Hepatocyte (in vitro differentiated cells): ENCODE results near the gene RABGGTA. TPM values are rescaled to one million over a fixed set of nuclear protein-coding genes. Genes with fewer than 3 reads are reported as not detected.

Experiments used
- DNase-seq: peaks from one replicate; pipeline ENCODE4 v3.0.0-alpha.2; 2016; ENCODE audit warnings: low spot score
- H2AFZ ChIP-seq: fragments of 200-600 bp; sonication (generic); 2 replicates; pipeline ENCODE4 v1.6.0; 2016; ENCODE audit warnings: antibody characterized with exemption, mild to moderate bottlenecking
- H3K27ac ChIP-seq: fragments of 200-600 bp; sonication (generic); 2 replicates; pipeline ENCODE4 v1.5.1; 2016; ENCODE audit warnings: mild to moderate bottlenecking
- H3K27me3 ChIP-seq: fragments of 200-600 bp; sonication (generic); 2 replicates; pipeline ENCODE4 v1.6.1; 2016
- H3K36me3 ChIP-seq: fragments of 200-600 bp; sonication (generic); replicated peaks from 2 replicates; pipeline ENCODE4 v1.5.1; 2016; ENCODE audit warnings: low read depth; ENCODE audit not compliant: insufficient read depth
- H3K4me1 ChIP-seq: fragments of 200-600 bp; sonication (generic); 2 replicates; pipeline ENCODE4 v1.5.1; 2016; ENCODE audit warnings: mild to moderate bottlenecking, moderate library complexity; ENCODE audit not compliant: insufficient read depth
- H3K4me2 ChIP-seq: fragments of 200-600 bp; sonication (generic); 2 replicates; pipeline ENCODE4 v1.6.0; 2016
- H3K4me3 ChIP-seq: fragments of 200-600 bp; sonication (generic); 2 replicates; pipeline ENCODE4 v1.5.1; 2016; ENCODE audit warnings: mild to moderate bottlenecking
- H3K79me2 ChIP-seq: fragments of 200-600 bp; sonication (generic); 2 replicates; pipeline ENCODE4 v1.6.0; 2017; ENCODE audit warnings: mild to moderate bottlenecking
- H3K9me2 ChIP-seq: fragments of 200-600 bp; sonication (generic); replicated peaks from 2 replicates; pipeline ENCODE4 v1.6.0; 2017; ENCODE audit warnings: mild to moderate bottlenecking; ENCODE audit not compliant: insufficient read depth
- H3K9me3 ChIP-seq: fragments of 200-600 bp; sonication (generic); 2 replicates; pipeline ENCODE4 v1.5.1; 2016; ENCODE audit warnings: low read depth, mild to moderate bottlenecking
- H4K20me1 ChIP-seq: fragments of 200-600 bp; sonication (generic); 2 replicates; pipeline ENCODE4 v1.6.0; 2016; ENCODE audit warnings: mild to moderate bottlenecking; ENCODE audit not compliant: insufficient read depth, poor library complexity, severe bottlenecking
- CTCF ChIP-seq: fragments of 200-600 bp; sonication (generic); IDR thresholded peaks from 2 replicates; pipeline ENCODE4 v1.5.1; 2016; ENCODE audit warnings: antibody characterized with exemption, mild to moderate bottlenecking; ENCODE audit not compliant: poor library complexity
- EZH2 ChIP-seq: fragments of 200-600 bp; sonication (generic); IDR thresholded peaks from 2 replicates; pipeline ENCODE4 v1.6.1; 2016; ENCODE audit warnings: antibody characterized with exemption, mild to moderate bottlenecking, borderline replicate concordance
- EZH2phosphoT487 ChIP-seq: fragments of 200-600 bp; sonication (generic); IDR thresholded peaks from one replicate; pipeline ENCODE4 v1.6.1; 2018; ENCODE audit warnings: antibody characterized with exemption, mild to moderate bottlenecking, low read depth, moderate library complexity; ENCODE audit not compliant: unreplicated experiment, severe bottlenecking
- WGBS: methylation state at CpG from one replicate; pipeline ENCODE4 v1.1.6; 2016; ENCODE audit warnings: low lambda C conversion rate; ENCODE audit errors: missing lambda C conversion rate; 5-methylcytosine and 5-hydroxymethylcytosine counted together
- polyA plus RNA-seq: library from polyadenylated mRNA; unstranded; fragments of >200 nt; fragmentation: Nextera tagmentation; extraction: Ambion mirVana; gene quantifications from 2 replicates; pipeline ENCODE4 v1.2.1, GENCODE V29; 2016
- total RNA-seq: library from RNA; depleted of rRNA; stranded (reverse); fragments of >200 nt; gene quantifications from 2 replicates; pipeline ENCODE4 v1.2.3, GENCODE V29; 2014

RABGGTA gene
- total and polyA plus RNA-seq, 2 experiments from 2014 or later = 18.2 to 36.0 TPM

- TF ChIP-seq EZH2phosphoT487 (no peak), CTCF (no peak), EZH2 (no peak)
- no peaks in the 10 kb centered on the region for H3K79me2 ChIP-seq
- peaks cover 8% of the 10 kb centered on the region for H3K4me1 ChIP-seq
- no peak for DNase-seq
- H3K4me3 ChIP-seq = no peak overlapping the region
- H2AFZ ChIP-seq = no peak overlapping the region
- H3K27me3 ChIP-seq = no peaks in the 10 kb centered on the region
- H3K9me2 ChIP-seq = no peaks in the 10 kb centered on the region
- no peak overlapping the region for H3K4me2 ChIP-seq
- no peaks in the 10 kb centered on the region for H3K36me3 ChIP-seq
- no peaks in the 10 kb centered on the region for H4K20me1 ChIP-seq
- WGBS = 88% methylated on average over 11 of the region's 11 CpGs
- no peaks in the 10 kb centered on the region for H3K9me3 ChIP-seq
- H3K27ac ChIP-seq = peak overlapping the region; percentile 15
These were observed 18.9 kb downstream of the RABGGTA start for GRCh38 chr14:24252289-24253124.

- peak overlapping the region; percentile 15 for H3K27ac ChIP-seq
- H3K36me3 ChIP-seq = no peaks in the 10 kb centered on the region
- no peak overlapping the region for H3K4me2 ChIP-seq
- H3K4me1 ChIP-seq = peaks cover 8% of the 10 kb centered on the region
- H3K79me2 ChIP-seq = no peaks in the 10 kb centered on the region
- H2AFZ ChIP-seq = no peak overlapping the region
- no peaks in the 10 kb centered on the region for H3K9me3 ChIP-seq
- TF ChIP-seq CTCF = no peak
- TF ChIP-seq EZH2 = no peak
- TF ChIP-seq EZH2phosphoT487 = no peak
- H3K4me3 ChIP-seq = no peak overlapping the region
- no peak for DNase-seq
- H3K9me2 ChIP-seq = no peaks in the 10 kb centered on the region
- no peaks in the 10 kb centered on the region for H3K27me3 ChIP-seq
- no peaks in the 10 kb centered on the region for H4K20me1 ChIP-seq
- 92% methylated on average over 1 of the region's 1 CpG for WGBS
These were observed 19.5 kb downstream of the RABGGTA start for GRCh38 chr14:24251880-24252288.

GRCh38 chr14:24250354-24250753 lies 21.0 kb downstream of the RABGGTA start:
- WGBS = 81% methylated on average over 4 of the region's 4 CpGs
- DNase-seq = no peak
- H3K79me2 ChIP-seq = no peaks in the 10 kb centered on the region
- H2AFZ ChIP-seq = no peak overlapping the region
- H3K36me3 ChIP-seq = no peaks in the 10 kb centered on the region
- TF ChIP-seq CTCF (no peak), EZH2phosphoT487 (no peak), EZH2 (no peak)
- H3K27me3 ChIP-seq = no peaks in the 10 kb centered on the region
- H3K27ac ChIP-seq = no peak overlapping the region
- H3K4me2 ChIP-seq = no peak overlapping the region
- H3K9me2 ChIP-seq = no peaks in the 10 kb centered on the region
- H3K4me3 ChIP-seq = no peak overlapping the region
- H4K20me1 ChIP-seq = no peaks in the 10 kb centered on the region
- H3K4me1 ChIP-seq = peaks cover 8% of the 10 kb centered on the region
- H3K9me3 ChIP-seq = no peaks in the 10 kb centered on the region
